BJ (cell line): Measurements from ENCODE around the gene ARHGAP26. TPM values are rescaled to one million over a fixed set of nuclear protein-coding genes. Genes with fewer than 3 reads are reported as not detected.

ENCODE experiments used
- CTCF ChIA-PET: fragments of 350-600 bp; formaldehyde crosslinking; extraction: SDS; loops from one replicate; lab custom pipeline; 2021; ENCODE audit warnings: antibody characterized with exemption, inconsistent platforms; lab: Yijun Ruan, JAX
- POLR2A ChIA-PET: fragments of 300-600 bp; sonication (Branson Sonifier 250); formaldehyde crosslinking; extraction: SDS; loops from one replicate; lab custom pipeline; 2021; ENCODE audit warnings: antibody characterized with exemption; lab: Charles Lee
- DNase-seq: peaks from one replicate; pipeline ENCODE4 v3.0.0-alpha.2; 2011; ENCODE audit warnings: low read depth
- H3K27me3 ChIP-seq: 2 replicates; pipeline ENCODE4 v1.6.0; 2011; ENCODE audit warnings: low read length; ENCODE audit not compliant: control insufficient read depth, insufficient read depth
- H3K36me3 ChIP-seq: 2 replicates; pipeline ENCODE4 v1.5.1; 2011; ENCODE audit warnings: low read length; ENCODE audit not compliant: control insufficient read depth, insufficient read depth
- H3K4me3 ChIP-seq: 2 replicates; pipeline ENCODE4 v1.5.1; 2011; ENCODE audit warnings: low read depth, mild to moderate bottlenecking, control low read depth, low read length
- CTCF ChIP-seq: IDR thresholded peaks from 2 replicates; pipeline ENCODE4 v1.5.1; 2011; ENCODE audit warnings: low read depth, mild to moderate bottlenecking, control low read depth, inconsistent platforms, low read length, moderate library complexity; ENCODE audit not compliant: insufficient read depth
- polyA plus RNA-seq: library from polyadenylated mRNA; depleted of rRNA; stranded (reverse); fragments of >200 nt; gene quantifications from 2 replicates; pipeline ENCODE4 v1.2.3, GENCODE V29; 2011

Gene ARHGAP26
- polyA plus RNA-seq, 1 experiment, result 4.8 TPM

DNA sequence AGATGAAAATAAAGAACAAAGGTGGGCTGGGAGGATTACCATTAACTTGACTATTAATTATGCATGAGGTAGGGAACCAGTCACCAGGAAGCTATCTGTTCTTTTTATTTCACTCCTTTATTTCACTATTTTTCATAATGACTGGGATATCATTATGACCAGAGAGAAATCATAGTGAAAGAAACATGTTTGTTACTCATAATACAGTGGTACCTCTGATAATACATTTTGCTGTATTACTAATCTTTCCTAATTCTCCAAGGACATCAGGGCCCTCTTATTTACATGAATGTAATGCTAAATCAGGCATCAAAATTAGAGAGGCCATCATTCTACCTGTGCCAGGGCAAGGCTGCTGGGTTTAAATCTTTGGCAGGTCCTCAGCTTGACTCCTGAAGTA is 379.6 kb downstream of the ARHGAP26 start:
- no peak overlapping the region for H3K4me3 ChIP-seq
- no peak for DNase-seq
- no peak for TF ChIP-seq CTCF
- POLR2A ChIA-PET, result no interaction called here
- H3K27me3 ChIP-seq, result no peaks in the 10 kb centered on the region
- CTCF ChIA-PET, result no interaction called here
- no peaks in the 10 kb centered on the region for H3K36me3 ChIP-seq

DNA sequence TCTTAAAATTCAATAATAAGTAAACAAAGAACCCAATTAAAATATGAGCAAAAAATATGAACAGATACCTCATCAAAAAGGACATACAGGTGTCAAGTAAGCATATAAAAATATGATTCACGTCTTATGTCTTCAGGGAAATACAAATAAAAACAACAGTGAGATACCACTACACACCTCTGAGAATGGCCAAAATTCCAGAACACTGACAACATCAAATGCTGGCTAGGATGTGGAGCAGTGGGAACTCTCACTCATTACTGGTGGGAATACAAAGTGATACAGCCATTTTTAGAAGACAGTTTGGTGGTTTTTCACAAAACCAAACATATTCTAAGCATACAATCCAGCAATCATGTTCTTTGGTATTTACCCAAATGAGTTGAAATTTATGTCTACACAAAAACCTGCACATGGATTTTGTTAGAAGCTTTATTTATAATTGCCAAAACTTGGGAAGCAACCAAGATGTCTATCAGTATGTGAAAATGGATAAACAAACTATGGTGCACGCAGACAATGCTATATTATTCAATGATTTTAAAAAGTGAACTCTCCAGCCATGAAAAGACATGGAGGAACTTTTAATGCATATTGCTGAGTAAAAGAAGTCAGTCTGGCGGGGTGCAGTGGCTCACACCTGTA is 381.0 kb downstream of the ARHGAP26 start:
- DNase-seq, result no peak
- Histone ChIP-seq H3K4me3 (no peak overlapping the region), H3K36me3 (no peaks in the 10 kb centered on the region), H3K27me3 (no peaks in the 10 kb centered on the region)
- no peak for TF ChIP-seq CTCF
- ChIA-PET CTCF (no interaction called here), POLR2A (no interaction called here)

GRCh38 chr5:143152445-143152844 is 382.3 kb downstream of the ARHGAP26 start:
- Histone ChIP-seq H3K4me3 (no peak overlapping the region), H3K36me3 (no peaks in the 10 kb centered on the region), H3K27me3 (no peaks in the 10 kb centered on the region)
- DNase-seq, result no peak
- CTCF ChIA-PET, result no interaction called here
- POLR2A ChIA-PET, result no interaction called here
- TF ChIP-seq CTCF, result no peak

DNA sequence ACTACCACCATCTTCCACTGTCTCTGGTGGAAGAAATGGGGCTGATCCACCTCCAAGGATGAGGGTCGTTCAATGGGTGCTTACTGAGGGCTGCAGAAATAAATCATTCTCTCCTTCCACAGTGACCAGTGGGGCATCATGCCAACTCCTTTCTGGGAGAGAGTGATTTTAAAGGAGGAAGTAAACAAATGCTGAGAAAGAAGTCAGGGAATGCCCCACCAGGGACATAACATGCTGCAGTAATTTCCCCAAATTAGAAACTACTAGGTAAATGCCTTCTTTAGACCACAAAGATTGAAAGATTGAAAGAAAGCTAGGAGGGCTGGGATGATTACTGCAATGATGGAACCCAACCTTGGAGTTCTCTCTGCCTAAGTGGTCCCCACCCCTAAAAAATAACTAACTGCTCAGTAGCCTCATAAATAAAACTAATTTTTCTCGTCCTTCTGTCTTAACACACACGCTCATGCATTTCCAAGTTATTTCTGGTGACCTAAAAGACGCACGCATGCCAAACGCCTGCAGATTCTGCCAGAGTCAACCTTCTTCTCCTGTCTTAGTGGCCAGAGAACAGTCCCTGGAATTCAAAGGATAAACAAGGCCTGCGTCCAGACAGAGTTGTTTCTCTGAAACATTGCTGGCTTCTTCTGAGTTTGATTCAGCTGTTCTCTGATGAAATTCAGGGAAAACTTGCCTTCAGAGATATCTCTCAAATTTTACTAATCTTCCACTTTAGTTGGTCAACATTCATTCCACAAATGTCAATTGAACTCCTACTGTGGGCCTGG is 383.3 kb downstream of the ARHGAP26 start:
- peak; percentile 75 for DNase-seq
- no peak for TF ChIP-seq CTCF
- ChIA-PET CTCF (no interaction called here), POLR2A (no interaction called here)
- no peaks in the 10 kb centered on the region for H3K27me3 ChIP-seq
- no peaks in the 10 kb centered on the region for H3K36me3 ChIP-seq
- no peak overlapping the region for H3K4me3 ChIP-seq

GRCh38 chr5:143154510-143155370 is 384.6 kb downstream of the ARHGAP26 start:
- POLR2A ChIA-PET, result no interaction called here
- no peak for TF ChIP-seq CTCF
- Histone ChIP-seq H3K27me3 (no peaks in the 10 kb centered on the region), H3K36me3 (no peaks in the 10 kb centered on the region), H3K4me3 (no peak overlapping the region)
- CTCF ChIA-PET, result interaction anchor here (1.1 to 1.3 kb wide), 2 partner anchors 37 to 246 kb away, joined by 3 to 5 read pairs; no protein-coding TSS in a partner anchor
- DNase-seq, result no peak
